ENCODE results near the gene TIMM17A.

DNA sequence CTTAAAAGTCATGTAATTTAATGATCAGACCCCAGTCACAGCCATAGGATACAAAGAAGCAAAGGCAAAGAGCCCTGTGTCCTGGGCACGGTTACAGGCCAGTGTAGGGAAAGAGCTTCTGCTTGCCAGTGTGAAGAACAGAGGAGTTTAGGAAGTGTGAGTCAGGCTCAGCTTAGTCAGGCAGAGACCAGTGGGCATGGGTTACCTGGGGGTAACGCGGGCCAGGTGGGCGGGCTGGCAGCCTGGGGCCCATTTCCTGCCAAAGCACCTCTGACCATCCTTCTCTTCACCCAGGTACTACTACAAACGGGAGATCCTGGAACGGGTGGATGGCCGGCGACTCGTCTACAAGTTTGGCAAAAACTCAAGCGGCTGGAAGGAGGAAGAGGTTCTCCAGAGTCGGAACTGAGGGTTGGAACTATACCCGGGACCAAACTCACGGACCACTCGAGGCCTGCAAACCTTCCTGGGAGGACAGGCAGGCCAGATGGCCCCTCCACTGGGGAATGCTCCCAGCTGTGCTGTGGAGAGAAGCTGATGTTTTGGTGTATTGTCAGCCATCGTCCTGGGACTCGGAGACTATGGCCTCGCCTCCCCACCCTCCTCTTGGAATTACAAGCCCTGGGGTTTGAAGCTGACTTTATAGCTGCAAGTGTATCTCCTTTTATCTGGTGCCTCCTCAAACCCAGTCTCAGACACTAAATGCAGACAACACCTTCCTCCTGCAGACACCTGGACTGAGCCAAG, 59.8 kb downstream of the TIMM17A start:
- TF ChIP-seq YY1 (IDR thresholded peaks at IDR 0.05; ENCODE audit: low read depth): no peak
- TF ChIP-seq, protein P1, sequence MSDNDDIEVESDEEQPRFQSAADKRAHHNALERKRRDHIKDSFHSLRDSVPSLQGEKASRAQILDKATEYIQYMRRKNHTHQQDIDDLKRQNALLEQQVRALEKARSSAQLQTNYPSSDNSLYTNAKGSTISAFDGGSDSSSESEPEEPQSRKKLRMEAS (IDR thresholded peaks at IDR 0.05): no peak
- TF ChIP-seq, protein P2, sequence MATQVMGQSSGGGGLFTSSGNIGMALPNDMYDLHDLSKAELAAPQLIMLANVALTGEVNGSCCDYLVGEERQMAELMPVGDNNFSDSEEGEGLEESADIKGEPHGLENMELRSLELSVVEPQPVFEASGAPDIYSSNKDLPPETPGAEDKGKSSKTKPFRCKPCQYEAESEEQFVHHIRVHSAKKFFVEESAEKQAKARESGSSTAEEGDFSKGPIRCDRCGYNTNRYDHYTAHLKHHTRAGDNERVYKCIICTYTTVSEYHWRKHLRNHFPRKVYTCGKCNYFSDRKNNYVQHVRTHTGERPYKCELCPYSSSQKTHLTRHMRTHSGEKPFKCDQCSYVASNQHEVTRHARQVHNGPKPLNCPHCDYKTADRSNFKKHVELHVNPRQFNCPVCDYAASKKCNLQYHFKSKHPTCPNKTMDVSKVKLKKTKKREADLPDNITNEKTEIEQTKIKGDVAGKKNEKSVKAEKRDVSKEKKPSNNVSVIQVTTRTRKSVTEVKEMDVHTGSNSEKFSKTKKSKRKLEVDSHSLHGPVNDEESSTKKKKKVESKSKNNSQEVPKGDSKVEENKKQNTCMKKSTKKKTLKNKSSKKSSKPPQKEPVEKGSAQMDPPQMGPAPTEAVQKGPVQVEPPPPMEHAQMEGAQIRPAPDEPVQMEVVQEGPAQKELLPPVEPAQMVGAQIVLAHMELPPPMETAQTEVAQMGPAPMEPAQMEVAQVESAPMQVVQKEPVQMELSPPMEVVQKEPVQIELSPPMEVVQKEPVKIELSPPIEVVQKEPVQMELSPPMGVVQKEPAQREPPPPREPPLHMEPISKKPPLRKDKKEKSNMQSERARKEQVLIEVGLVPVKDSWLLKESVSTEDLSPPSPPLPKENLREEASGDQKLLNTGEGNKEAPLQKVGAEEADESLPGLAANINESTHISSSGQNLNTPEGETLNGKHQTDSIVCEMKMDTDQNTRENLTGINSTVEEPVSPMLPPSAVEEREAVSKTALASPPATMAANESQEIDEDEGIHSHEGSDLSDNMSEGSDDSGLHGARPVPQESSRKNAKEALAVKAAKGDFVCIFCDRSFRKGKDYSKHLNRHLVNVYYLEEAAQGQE (IDR thresholded peaks at IDR 0.05; ENCODE audit: low read depth): no peak
- TF ChIP-seq EP300 (IDR thresholded peaks at IDR 0.05; ENCODE audit: borderline replicate concordance): no peak
- TF ChIP-seq TAF1 (IDR thresholded peaks at IDR 0.05; ENCODE audit: low read depth): no peak
- TF ChIP-seq TCF12 (IDR thresholded peaks at IDR 0.05; ENCODE audit: low read depth): no peak
- no peak for TF ChIP-seq EGR1 (IDR thresholded peaks at IDR 0.05)
- TF ChIP-seq, protein P3, sequence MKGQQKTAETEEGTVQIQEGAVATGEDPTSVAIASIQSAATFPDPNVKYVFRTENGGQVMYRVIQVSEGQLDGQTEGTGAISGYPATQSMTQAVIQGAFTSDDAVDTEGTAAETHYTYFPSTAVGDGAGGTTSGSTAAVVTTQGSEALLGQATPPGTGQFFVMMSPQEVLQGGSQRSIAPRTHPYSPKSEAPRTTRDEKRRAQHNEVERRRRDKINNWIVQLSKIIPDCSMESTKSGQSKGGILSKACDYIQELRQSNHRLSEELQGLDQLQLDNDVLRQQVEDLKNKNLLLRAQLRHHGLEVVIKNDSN (IDR thresholded peaks at IDR 0.05): no peak
- TF ChIP-seq CREB1 (IDR thresholded peaks at IDR 0.05; ENCODE audit: low read depth): no peak
- no peak for TF ChIP-seq ZBTB7A (IDR thresholded peaks at IDR 0.05; ENCODE audit: low read depth)
- TF ChIP-seq CEBPB (IDR thresholded peaks at IDR 0.05): no peak
- TF ChIP-seq RAD21 (IDR thresholded peaks at IDR 0.05; ENCODE audit: low read depth): no peak
- TF ChIP-seq TEAD4 (IDR thresholded peaks at IDR 0.05): no peak
- no peak for TF ChIP-seq FOXM1 (IDR thresholded peaks at IDR 0.05; ENCODE audit: borderline replicate concordance, low read depth)
